GM06990 (cell line): Measurements from ENCODE around the gene DENND1A.

Experiments used
- DNase-seq: peaks from one replicate; pipeline ENCODE4 v3.0.0-alpha.2; 2011; ENCODE audit not compliant: insufficient read length; ENCODE audit errors: extremely low read depth
- H3K27me3 ChIP-seq: replicated peaks from 2 replicates; pipeline ENCODE4 v1.6.0; 2011; ENCODE audit warnings: low read length; ENCODE audit not compliant: control insufficient read depth, insufficient read depth
- H3K36me3 ChIP-seq: 2 replicates; pipeline ENCODE4 v1.5.1; 2011; ENCODE audit warnings: low read length; ENCODE audit not compliant: control insufficient read depth, insufficient read depth
- H3K4me3 ChIP-seq: replicated peaks from 2 replicates; pipeline ENCODE4 v1.5.1; 2011; ENCODE audit warnings: low read depth, mild to moderate bottlenecking, control low read depth, low read length
- TF ChIP-seq, protein P1 (sequence below): IDR thresholded peaks from 2 replicates; pipeline ENCODE4 v1.5.1; 2011; ENCODE audit warnings: low read length, control low read depth, mild to moderate bottlenecking, inconsistent platforms; ENCODE audit not compliant: insufficient read depth, poor library complexity, severe bottlenecking

DENND1A gene

DNA sequence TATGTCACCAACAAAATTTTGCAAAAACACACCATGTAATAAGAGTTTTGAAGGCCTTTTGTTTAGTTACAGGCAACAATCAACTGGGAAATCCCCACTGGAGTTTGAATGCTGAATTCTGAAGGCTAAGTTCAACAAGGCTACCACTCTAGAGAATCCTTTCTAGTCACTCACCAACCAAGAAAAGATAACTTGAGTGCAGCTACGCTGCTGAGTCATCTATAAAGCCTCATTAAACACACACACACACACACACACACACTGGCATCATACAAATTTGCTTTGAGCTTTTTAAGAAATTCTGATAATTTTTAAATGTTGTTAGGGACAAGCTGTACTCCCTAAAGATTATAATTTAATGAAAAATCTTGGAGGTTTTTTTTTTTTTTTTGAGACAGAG lies 219.6 kb downstream of the DENND1A start:
- no peak for DNase-seq
- Histone ChIP-seq H3K4me3 (no peak overlapping the region), H3K36me3 (no peaks in the 10 kb centered on the region), H3K27me3 (no peaks in the 10 kb centered on the region)
- TF ChIP-seq, protein P1, sequence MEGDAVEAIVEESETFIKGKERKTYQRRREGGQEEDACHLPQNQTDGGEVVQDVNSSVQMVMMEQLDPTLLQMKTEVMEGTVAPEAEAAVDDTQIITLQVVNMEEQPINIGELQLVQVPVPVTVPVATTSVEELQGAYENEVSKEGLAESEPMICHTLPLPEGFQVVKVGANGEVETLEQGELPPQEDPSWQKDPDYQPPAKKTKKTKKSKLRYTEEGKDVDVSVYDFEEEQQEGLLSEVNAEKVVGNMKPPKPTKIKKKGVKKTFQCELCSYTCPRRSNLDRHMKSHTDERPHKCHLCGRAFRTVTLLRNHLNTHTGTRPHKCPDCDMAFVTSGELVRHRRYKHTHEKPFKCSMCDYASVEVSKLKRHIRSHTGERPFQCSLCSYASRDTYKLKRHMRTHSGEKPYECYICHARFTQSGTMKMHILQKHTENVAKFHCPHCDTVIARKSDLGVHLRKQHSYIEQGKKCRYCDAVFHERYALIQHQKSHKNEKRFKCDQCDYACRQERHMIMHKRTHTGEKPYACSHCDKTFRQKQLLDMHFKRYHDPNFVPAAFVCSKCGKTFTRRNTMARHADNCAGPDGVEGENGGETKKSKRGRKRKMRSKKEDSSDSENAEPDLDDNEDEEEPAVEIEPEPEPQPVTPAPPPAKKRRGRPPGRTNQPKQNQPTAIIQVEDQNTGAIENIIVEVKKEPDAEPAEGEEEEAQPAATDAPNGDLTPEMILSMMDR, result no peak

DNA sequence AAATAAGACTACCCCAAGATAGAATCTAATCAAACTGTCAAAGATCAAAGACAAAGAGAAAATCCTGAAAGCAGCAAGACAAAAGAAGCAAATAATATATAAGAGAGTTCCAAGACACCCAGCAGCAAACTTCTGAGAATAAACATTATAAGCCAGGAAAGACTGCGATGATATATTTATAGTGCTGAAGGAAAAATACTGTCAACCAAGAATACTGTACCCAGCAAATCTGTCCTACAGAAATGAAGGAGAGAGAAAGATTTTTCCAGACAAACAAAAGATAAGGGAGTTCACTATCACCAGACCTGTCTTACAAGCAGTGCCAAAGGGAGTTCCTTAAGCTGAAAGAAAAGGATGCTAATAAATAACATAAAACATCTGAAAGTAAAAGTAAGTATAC lies 227.4 kb downstream of the DENND1A start:
- Histone ChIP-seq H3K4me3 (no peak overlapping the region), H3K36me3 (no peaks in the 10 kb centered on the region), H3K27me3 (no peaks in the 10 kb centered on the region)
- DNase-seq, result no peak
- TF ChIP-seq, protein P1, result no peak

DNA sequence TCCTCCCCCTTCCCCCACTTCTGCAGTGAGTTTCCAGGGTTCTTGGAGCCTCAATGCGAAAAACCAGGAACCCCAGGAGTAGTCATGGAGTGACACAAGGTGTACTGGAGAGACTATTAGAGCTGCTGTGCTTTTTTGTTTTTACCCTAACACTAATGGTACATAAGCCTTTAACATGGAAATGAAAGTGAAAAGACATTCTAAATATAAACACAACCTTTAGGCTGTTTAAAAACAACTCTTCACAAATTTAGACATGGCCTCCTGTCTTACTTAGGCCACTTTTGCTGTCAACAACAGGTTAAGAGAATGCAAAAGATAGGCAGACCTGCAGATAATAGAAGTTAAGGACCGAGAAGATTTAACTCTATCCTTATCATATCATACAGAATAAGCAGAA lies 232.2 kb downstream of the DENND1A start:
- Histone ChIP-seq H3K36me3 (no peaks in the 10 kb centered on the region), H3K27me3 (no peaks in the 10 kb centered on the region), H3K4me3 (no peak overlapping the region)
- TF ChIP-seq, protein P1, result no peak
- no peak for DNase-seq

DNA sequence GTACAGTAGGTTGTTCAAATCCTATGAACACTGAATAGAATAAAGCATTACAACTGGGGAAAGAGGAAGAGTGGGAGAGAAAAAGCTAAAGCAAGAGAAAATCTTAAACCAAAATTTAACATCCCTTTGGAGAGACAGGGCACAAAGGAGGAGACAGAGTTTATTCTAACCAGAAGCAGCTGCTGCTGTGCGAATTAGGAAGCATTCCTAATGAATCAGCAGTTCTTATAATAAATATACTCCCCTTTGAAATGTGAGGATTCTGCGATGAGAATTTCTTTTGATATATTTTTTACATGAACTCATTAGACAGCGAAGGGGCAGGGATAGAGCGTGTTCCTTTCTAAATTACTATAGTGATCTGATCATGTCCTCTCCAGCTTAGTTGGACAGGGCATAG lies 233.4 kb downstream of the DENND1A start:
- Histone ChIP-seq H3K27me3 (no peaks in the 10 kb centered on the region), H3K4me3 (no peak overlapping the region), H3K36me3 (no peaks in the 10 kb centered on the region)
- TF ChIP-seq, protein P1, result no peak
- no peak for DNase-seq

DNA sequence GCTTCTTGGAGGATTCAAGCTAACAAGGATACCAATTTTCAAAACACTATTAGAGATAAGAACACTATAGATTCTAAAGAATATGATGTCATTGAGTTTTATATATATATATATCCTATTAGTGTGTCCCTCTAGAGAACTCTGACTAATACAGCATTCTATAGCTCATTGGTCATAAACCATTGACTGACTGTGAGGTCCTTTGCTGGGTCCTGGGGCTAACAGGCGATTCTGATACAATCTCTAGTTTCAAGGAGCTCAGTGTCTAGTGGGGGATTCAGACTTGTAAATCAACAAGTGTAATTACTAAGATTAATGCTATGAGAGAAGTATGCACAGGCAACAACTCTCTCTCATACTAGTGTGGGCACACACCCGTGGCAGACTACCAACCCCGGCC lies 234.5 kb downstream of the DENND1A start:
- DNase-seq, result no peak
- H3K36me3 ChIP-seq, result no peaks in the 10 kb centered on the region
- TF ChIP-seq, protein P1, result no peak
- no peak overlapping the region for H3K4me3 ChIP-seq
- H3K27me3 ChIP-seq, result no peaks in the 10 kb centered on the region

DNA sequence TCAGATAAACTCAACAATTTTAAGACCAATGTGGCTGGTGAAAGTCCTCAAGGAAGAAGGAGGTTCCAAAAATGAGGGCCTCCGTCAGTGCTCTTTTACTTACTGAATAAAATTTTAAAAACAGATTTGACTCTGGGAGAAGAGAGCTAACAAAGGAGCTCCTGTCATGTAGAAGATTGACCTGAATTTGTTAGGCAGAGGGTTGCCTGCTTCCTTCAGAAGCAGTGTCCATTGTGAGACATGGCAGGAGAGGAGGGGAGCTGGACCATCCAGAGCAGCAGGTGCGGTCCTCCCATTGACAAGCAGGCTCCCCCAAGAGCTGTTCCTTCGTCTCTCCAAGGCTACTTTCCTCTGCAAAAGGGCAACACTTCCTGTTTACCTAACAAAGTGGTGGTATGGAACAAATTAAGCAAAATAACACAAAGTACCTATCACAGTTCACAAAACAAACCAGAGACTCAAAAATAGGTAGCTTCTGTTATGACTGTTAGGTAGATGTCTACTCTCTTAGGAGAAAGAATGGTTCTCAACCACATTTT lies 238.1 kb downstream of the DENND1A start:
- no peaks in the 10 kb centered on the region for H3K27me3 ChIP-seq
- TF ChIP-seq, protein P1, result no peak
- no peak overlapping the region for H3K4me3 ChIP-seq
- H3K36me3 ChIP-seq, result no peaks in the 10 kb centered on the region
- no peak for DNase-seq
